Measurements from ENCODE around the gene COL4A6. TPM values are rescaled to one million over a fixed set of nuclear protein-coding genes. Genes with fewer than 3 reads are reported as not detected.
"Not testable (repeated sequence)": the region's sequence is repeated elsewhere in the genome, so short reads cannot be mapped to it uniquely, and the experiment has no call there.

The COL4A6 gene
- not detected for polyA plus RNA-seq (ENCODE audit: low read depth in 6 of 6)

- Mint-ChIP-seq H3K4me3 (no peak within 1 kb of the TSS), H3K4me1 (peaks cover 0 to 13% (median 8%) of the 10 kb centered on the region in 3 donors), H3K27me3 (peaks cover 7 to 43% (median 26%) of the 10 kb centered on the region in 3 donors), H3K27ac (no peak within 1 kb of the TSS), H3K9me3 (peaks cover 0 to 2% (median 0%) of the 10 kb centered on the region in 7 donors), H3K36me3 (peaks cover 0 to 6% of the 10 kb centered on the region in 2 donors)
- DNase-seq (no peak), ATAC-seq (ENCODE audit: low read depth in 2 of 2) (no peak)
Observed at GRCh38 chrX:108438110-108438623, at the start of gene COL4A6. TSS of gene COL4A6 (minus strand) at chrX:108438422. CDS start at chrX:108438196, 226 bp downstream.

- peaks cover 0 to 9% (median 4%) of the 10 kb centered on the region in 7 donors for H3K9me3 Mint-ChIP-seq
- ATAC-seq (ENCODE audit: low read depth in 2 of 2) (no peak), DNase-seq (no peak)
- no peaks in the 10 kb centered on the region for H3K4me1 Mint-ChIP-seq
- no peaks in the 10 kb centered on the region for H3K36me3 Mint-ChIP-seq
- no peak overlapping the region for H3K27ac Mint-ChIP-seq
- H3K27me3 Mint-ChIP-seq, result no peaks in the 10 kb centered on the region
- no peak overlapping the region for H3K4me3 Mint-ChIP-seq
Observed at GRCh38 chrX:108485960-108486359, 47.7 kb upstream of the COL4A6 start.

DNA sequence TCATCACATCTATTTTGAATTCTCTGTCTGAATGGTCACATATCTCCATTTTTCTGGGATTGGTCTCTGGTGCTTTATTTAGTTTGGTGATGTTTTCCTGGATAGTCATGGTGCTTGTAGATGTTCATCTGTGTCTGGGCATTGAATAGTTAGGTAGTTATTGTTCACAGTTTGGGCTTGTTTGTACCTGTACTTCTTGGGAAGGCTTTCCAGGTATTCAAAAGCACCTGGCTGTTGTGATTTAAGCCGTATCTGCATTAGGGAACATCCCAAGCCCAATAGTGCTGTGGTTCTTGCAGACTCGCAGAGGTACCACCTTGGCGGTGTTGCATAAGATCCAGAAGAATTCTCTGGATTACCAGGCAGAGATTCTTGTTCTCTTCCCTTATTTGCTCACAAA, 46.0 kb upstream of the COL4A6 start:
- ATAC-seq (ENCODE audit: low read depth in 2 of 2) (no peak), DNase-seq (no peak)
- Mint-ChIP-seq H3K4me1 (no peaks in the 10 kb centered on the region), H3K9me3 (peaks cover 0 to 9% (median 4%) of the 10 kb centered on the region in 7 donors), H3K27me3 (no peaks in the 10 kb centered on the region), H3K36me3 (no peaks in the 10 kb centered on the region), H3K27ac (no peak overlapping the region), H3K4me3 (peak overlapping the region in 1 of 8 donors; percentile 12)

- not testable (repeated sequence) for H3K27ac Mint-ChIP-seq; DNase-seq; H3K9me3 Mint-ChIP-seq; H3K4me1 Mint-ChIP-seq; ATAC-seq (ENCODE audit: low read depth in 2 of 2); H3K4me3 Mint-ChIP-seq; H3K27me3 Mint-ChIP-seq; H3K36me3 Mint-ChIP-seq
Observed at GRCh38 chrX:108481528-108481927, 43.3 kb upstream of the COL4A6 start.

GRCh38 chrX:108473979-108474378, 35.8 kb upstream of the COL4A6 start:
- H3K27me3 Mint-ChIP-seq, result no peaks in the 10 kb centered on the region
- DNase-seq, result no peak
- H3K36me3 Mint-ChIP-seq, result no peaks in the 10 kb centered on the region
- no peak for ATAC-seq (ENCODE audit: low read depth in 2 of 2)
- no peak overlapping the region for H3K4me3 Mint-ChIP-seq
- no peaks in the 10 kb centered on the region for H3K4me1 Mint-ChIP-seq
- H3K9me3 Mint-ChIP-seq, result peaks cover 0 to 8% (median 5%) of the 10 kb centered on the region in 7 donors
- no peak overlapping the region for H3K27ac Mint-ChIP-seq

DNA sequence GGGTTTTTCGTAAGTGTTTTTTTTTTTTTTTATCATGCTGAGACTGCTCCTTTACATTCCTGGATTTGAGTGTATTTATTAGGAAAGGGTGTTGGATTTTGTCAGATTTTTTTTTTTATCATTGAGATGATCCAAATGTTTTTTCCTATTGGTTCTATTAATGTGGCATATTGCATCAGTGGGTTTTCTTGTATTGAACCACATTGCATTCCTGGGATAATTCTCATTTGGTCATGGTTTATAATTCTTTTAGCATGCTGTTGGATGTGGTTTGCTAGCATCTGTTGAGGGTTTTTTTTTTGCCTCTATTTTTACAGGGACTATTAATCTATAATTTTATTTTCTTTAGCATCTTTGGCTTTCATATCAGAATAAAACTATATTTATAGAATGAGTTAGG, 30.3 kb upstream of the COL4A6 start:
- no peaks in the 10 kb centered on the region for H3K27me3 Mint-ChIP-seq
- DNase-seq (no peak), ATAC-seq (ENCODE audit: low read depth in 2 of 2) (no peak)
- peaks cover 0 to 8% (median 2%) of the 10 kb centered on the region in 7 donors for H3K9me3 Mint-ChIP-seq
- no peak overlapping the region for H3K4me3 Mint-ChIP-seq
- H3K4me1 Mint-ChIP-seq, result no peaks in the 10 kb centered on the region
- H3K27ac Mint-ChIP-seq, result no peak overlapping the region
- no peaks in the 10 kb centered on the region for H3K36me3 Mint-ChIP-seq

GRCh38 chrX:108464604-108465003, 26.4 kb upstream of the COL4A6 start:
- no peaks in the 10 kb centered on the region for H3K36me3 Mint-ChIP-seq
- H3K9me3 Mint-ChIP-seq, result no peaks in the 10 kb centered on the region
- H3K27me3 Mint-ChIP-seq, result no peaks in the 10 kb centered on the region
- no peak overlapping the region for H3K4me3 Mint-ChIP-seq
- no peak overlapping the region for H3K27ac Mint-ChIP-seq
- DNase-seq, result no peak
- no peaks in the 10 kb centered on the region for H3K4me1 Mint-ChIP-seq
- ATAC-seq (ENCODE audit: low read depth in 2 of 2), result no peak

DNA sequence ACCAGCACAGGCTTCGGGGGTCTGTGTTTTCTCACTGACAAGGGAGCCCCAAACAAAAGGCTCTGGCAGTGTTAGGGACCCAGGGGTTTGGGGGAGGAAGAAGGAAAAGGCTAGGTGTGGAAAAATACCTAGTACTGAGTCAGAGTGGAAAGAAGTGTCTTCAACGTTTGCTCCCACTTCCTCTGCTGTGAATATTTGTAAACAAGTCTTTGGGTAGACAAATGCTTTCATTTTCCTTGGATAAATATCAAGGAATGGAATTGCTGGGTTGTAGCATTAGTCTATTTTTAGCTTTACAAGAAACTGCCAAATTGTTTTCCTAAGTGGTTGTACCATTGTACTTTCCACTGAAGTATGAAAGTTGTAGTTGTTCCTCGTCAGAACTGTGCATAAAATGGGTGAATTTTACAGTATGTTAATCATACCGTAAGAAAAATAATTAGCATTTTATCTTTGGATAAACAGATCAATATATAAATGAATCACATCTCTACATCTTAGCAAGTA, 18.8 kb upstream of the COL4A6 start:
- Mint-ChIP-seq H3K27ac (no peak overlapping the region), H3K9me3 (peaks cover 0 to 3% (median 0%) of the 10 kb centered on the region in 7 donors), H3K4me3 (no peak overlapping the region), H3K27me3 (no peaks in the 10 kb centered on the region), H3K36me3 (no peaks in the 10 kb centered on the region), H3K4me1 (no peaks in the 10 kb centered on the region)
- ATAC-seq (ENCODE audit: low read depth in 2 of 2), result no peak
- DNase-seq, result no peak

DNA sequence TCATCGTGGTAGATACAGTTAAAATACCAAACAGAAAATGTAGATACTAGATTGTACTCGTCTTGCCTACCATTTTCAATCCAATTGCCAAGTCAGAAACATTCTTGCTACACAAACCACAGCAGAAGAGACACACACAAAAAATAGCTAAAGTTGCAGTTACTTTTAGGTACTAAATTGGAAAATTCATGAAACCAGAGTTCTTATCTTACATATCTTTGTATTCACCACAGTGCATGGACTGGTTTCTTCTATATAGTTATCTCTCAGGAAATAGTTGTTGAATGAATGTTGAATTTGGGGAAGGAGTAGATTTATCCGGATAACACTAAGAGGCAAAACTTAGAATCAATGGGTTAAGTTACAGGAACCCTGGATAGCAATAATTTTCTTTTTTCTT, 15.6 kb upstream of the COL4A6 start:
- Mint-ChIP-seq H3K36me3 (no peaks in the 10 kb centered on the region), H3K9me3 (peaks cover 0 to 4% (median 0%) of the 10 kb centered on the region in 7 donors), H3K27me3 (no peaks in the 10 kb centered on the region), H3K27ac (no peak overlapping the region), H3K4me3 (no peak overlapping the region), H3K4me1 (no peaks in the 10 kb centered on the region)
- no peak for ATAC-seq (ENCODE audit: low read depth in 2 of 2)
- DNase-seq, result no peak

- DNase-seq (no peak), ATAC-seq (ENCODE audit: low read depth in 2 of 2) (no peak)
- H3K36me3 Mint-ChIP-seq, result no peaks in the 10 kb centered on the region
- peaks cover 0 to 9% (median 3%) of the 10 kb centered on the region in 7 donors for H3K9me3 Mint-ChIP-seq
- peaks cover 0 to 1% (median 0%) of the 10 kb centered on the region in 3 donors for H3K27me3 Mint-ChIP-seq
- H3K4me1 Mint-ChIP-seq, result no peaks in the 10 kb centered on the region
- no peak overlapping the region for H3K4me3 Mint-ChIP-seq
- no peak overlapping the region for H3K27ac Mint-ChIP-seq
Observed at GRCh38 chrX:108447303-108447702, 9.1 kb upstream of the COL4A6 start.

GRCh38 chrX:108442901-108443464, 4.8 kb upstream of the COL4A6 start:
- Mint-ChIP-seq H3K9me3 (peaks cover 0 to 9% (median 2%) of the 10 kb centered on the region in 7 donors), H3K36me3 (peaks cover 0 to 6% of the 10 kb centered on the region in 2 donors), H3K4me1 (peaks cover 0 to 13% (median 8%) of the 10 kb centered on the region in 3 donors), H3K4me3 (no peak overlapping the region), H3K27ac (no peak overlapping the region), H3K27me3 (peaks cover 7 to 36% (median 19%) of the 10 kb centered on the region in 3 donors)
- no peak for DNase-seq
- ATAC-seq (ENCODE audit: low read depth in 2 of 2), result no peak

DNA sequence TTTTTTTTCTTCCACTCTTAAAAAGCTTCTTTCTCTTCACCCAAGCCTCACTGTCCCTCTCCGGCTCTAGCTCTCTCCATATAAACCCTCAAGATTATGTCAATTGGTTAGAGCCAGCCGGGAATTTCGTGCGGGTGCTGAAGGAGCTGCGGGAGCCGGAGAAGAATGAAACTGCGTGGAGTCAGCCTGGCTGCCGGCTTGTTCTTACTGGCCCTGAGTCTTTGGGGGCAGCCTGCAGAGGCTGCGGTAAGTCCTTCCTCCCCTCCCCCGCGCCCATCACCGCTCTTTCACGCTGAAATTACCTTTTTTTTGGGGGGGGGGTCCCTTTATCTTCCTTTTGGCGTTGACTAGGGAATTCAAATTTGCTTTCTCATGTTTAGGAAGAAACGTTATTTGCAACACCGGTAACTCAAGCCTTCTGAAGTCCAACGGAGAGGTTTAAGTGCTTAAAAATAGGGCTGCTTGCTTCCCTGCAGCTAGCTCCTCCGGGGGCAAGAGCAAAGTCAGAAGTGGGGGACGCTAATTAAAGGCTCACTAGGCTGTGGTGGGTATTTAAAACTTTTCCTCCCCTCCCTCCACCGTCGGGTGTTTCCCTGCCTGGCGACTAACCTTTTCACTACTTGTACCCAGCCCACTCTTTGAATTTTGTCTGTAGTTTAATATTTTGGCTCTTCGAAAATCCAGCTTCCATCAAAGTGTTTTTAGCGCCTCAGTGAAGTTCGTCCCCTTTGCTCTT, 1.9 kb upstream of the COL4A6 start:
- Mint-ChIP-seq H3K27ac (no peak overlapping the region), H3K4me3 (peak overlapping the region in 6 of 8 donors; percentile 41 to 75 (median 53))
- DNase-seq, result no peak

GRCh38 chrX:108439426-108439942, 1.3 kb upstream of the COL4A6 start, which contains the start of gene COL4A5:
TSS of gene COL4A5 (plus strand) at chrX:108439838. CDS start at chrX:108440126, 288 bp downstream.
- Mint-ChIP-seq H3K4me3 (peak within 1 kb of the TSS in 7 of 8 donors; percentile 35 to 75 (median 53)), H3K9me3 (peaks cover 0 to 2% (median 0%) of the 10 kb centered on the region in 7 donors), H3K27ac (no peak within 1 kb of the TSS), H3K27me3 (peaks cover 7 to 43% (median 26%) of the 10 kb centered on the region in 3 donors), H3K4me1 (peaks cover 0 to 13% (median 8%) of the 10 kb centered on the region in 3 donors), H3K36me3 (peaks cover 0 to 6% of the 10 kb centered on the region in 2 donors)
- DNase-seq (no peak), ATAC-seq (ENCODE audit: low read depth in 2 of 2) (no peak)

More for the DNA sequence above, 1.9 kb upstream of the COL4A6 start:
- Mint-ChIP-seq H3K9me3 (peaks cover 0 to 7% (median 2%) of the 10 kb centered on the region in 7 donors), H3K27me3 (peaks cover 7 to 43% (median 26%) of the 10 kb centered on the region in 3 donors), H3K36me3 (peaks cover 0 to 6% of the 10 kb centered on the region in 2 donors), H3K4me1 (peaks cover 0 to 13% (median 8%) of the 10 kb centered on the region in 3 donors)
- no peak for ATAC-seq (ENCODE audit: low read depth in 2 of 2)

Data from naive B cell (primary cell).